GM12874 (cell line): ENCODE measurements around the gene TPPP2.
A peak's percentile ranks its signal among the peaks of the same experiment; 100 is the strongest.

Experiments
- CTCF ChIP-seq: IDR thresholded peaks from 2 replicates; pipeline ENCODE4 v1.5.1; 2011; ENCODE audit warnings: low read depth, mild to moderate bottlenecking, control low read depth, low read length, moderate library complexity; ENCODE audit not compliant: insufficient read depth

Gene TPPP2

GRCh38 chr14:21029917-21030316 is at the start of gene TPPP2:
Gene TPPP2, plus strand, starts transcription at chr14:21030217. Its CDS starts 365 bp downstream, at chr14:21030582.
- no peak for TF ChIP-seq CTCF

DNA sequence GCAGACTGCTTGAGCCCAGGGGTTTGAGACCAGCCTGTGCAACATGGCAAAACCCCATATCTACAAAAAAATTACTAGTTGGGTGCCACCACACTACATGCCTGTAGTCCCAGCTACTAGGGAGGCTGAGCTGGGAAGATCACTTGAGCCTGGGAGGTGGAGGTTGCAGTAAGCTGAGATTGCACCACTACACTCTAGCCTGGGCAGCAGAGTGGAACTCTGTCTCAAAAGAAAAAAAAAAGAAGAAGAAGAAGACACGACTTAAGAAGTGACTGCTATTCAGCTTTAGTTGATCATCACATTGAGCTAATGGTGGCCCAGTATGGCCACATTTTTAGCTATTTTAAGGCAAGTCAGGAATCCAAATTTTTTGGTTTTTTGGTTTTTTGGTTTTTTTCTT is 49.1 kb upstream of the TPPP2 start:
- no peak for TF ChIP-seq CTCF

DNA sequence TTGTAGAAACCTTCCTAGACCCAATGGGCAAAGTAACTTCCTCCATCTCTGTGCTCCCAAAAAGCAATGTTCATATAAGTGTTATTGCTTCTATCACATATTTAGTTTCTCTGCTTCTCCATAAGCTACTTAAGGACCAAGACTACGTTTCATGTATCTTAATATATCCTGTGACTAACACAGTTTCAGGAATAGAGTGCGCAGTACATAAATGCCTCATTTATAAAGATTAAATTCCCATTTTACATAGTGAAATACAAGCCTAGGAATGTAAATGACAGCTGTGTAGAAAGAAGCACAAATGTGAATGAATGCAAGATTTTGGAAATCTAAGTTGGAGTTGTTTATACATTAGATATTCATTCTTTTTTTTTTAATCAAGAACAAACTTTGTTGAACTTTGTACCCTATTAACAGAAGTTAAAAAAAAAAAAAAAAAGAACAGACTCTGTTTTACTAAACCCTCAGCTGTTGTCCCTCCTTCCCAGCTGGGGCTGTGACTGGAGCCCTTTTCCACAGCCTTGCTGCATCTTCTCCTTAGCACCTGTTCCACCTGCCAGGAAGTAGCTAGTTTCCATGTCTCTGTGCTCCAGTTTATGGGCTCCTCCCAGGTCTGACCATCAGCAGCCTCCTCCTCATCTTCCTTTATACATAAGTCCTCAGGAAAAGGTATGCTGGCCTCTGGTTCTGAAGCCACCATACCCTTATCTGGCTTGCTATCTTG is 47.2 kb upstream of the TPPP2 start:
- no peak for TF ChIP-seq CTCF

- no peak for TF ChIP-seq CTCF
These were observed 43.2 kb upstream of the TPPP2 start for GRCh38 chr14:20986811-20987210.

DNA sequence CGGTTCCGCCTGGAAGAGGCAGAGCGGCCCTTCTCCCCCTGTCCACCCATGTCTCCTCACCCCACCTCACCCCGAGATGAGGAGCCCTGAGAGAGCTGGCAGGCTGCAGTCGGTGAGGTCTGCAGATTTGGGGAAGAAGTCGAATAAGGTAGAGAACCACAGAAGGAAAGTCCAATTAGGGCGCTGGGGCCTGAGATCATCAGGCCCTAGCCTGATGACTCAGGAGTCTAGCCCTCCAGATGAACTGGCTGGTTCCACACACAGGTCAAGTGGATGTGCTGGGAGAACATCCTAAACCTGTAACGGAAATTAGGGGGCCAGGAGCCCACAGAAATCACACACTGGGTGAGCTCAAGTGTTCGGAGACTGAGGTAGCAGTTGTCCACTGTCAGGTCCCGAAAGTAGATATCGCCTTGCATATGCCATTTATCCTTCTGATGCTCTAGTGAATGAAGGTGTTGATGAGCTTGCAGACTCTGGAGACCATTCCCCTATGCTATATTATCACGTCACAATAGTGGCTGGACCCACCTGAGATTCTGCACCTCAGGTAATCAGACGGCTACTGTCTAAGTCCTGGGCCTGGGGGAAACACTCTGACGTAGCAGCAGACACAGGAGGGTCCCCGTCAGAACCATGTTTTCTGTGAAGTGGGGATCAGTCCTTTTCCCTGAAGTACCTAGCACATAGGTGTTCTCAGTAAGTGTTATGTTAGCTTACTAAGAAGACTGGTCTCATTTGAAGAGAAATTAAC is 41.1 kb upstream of the TPPP2 start:
- no peak for TF ChIP-seq CTCF

DNA sequence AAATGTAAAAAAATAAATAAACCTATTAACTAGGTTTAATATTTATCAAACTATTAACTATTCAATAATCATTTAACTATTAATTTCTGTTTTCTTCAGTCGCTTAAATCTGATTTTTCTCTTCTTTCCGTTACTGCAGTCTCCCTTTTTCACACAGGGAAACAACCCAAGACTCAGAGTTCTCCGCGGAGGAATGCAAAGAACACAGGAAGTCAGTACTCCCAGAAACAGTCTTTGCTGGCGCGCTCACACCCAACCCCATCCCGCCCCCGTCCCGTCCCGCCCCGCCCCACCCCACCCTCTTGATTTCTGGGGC is 40.6 kb upstream of the TPPP2 start:
- TF ChIP-seq CTCF, result no peak

GRCh38 chr14:20989787-20990600 is 40.0 kb upstream of the TPPP2 start, which contains the start of gene METTL17:
Gene METTL17, plus strand, starts transcription at chr14:20989980. Its CDS starts 23 bp downstream, at chr14:20990003.
- peak; percentile 50 for TF ChIP-seq CTCF
